K562 (cell line): ENCODE data around the gene HES5. TPM values are rescaled to one million over a fixed set of nuclear protein-coding genes. Genes with fewer than 3 reads are reported as not detected.

Experiments used
- ATAC-seq: fragments of 200-7000 bp; cut with Tn5 transposase; 3 replicates; pipeline ENCODE4 v1.9.1; 2020; ENCODE audit warnings: moderate library complexity
- BruUV-seq: library from RNA; stranded (reverse); fragments of 400-500 nt; replicated peaks from 2 replicates; lab custom pipeline; 2021; lab: Mats Ljungman, UMichigan
- CTCF ChIA-PET: fragments of 300-600 bp; formaldehyde crosslinking; extraction: SDS; loops from one replicate; lab custom pipeline; 2021; ENCODE audit warnings: low intra/inter-chr PET ratio; lab: Yijun Ruan, JAX
- POLR2A ChIA-PET: fragments of 300-600, 350-650 bp; sonication (Branson Sonifier 250); formaldehyde crosslinking; extraction: SDS; loops from one replicate; lab custom pipeline; 2021; ENCODE audit warnings: antibody characterized with exemption, inconsistent platforms; lab: Yijun Ruan, JAX
- DNase-seq, 4 experiments: peaks; one replicate each; pipeline versions ENCODE4 v3.0.0 to v3.0.0-alpha.2; 2011 to 2018; ENCODE audit warnings: low spot score in 3 of 4, mixed read lengths in 3 of 4; ENCODE audit errors: extremely low read depth in 1 of 4
- FAIRE-seq: peaks from 2 replicates; lab custom pipeline; 2011; peaks lifted over from hg19 to GRCh38; lab: Jason Lieb, UNC
- H2AFZ ChIP-seq: 2 replicates; pipeline ENCODE4 v1.6.0; 2011; ENCODE audit warnings: low read depth, low read length, control low read depth, inconsistent platforms
- H3K27ac ChIP-seq: fragments of 200-600 bp; 3 replicates; pipeline ENCODE4 v1.8.0; 2011; ENCODE audit warnings: low read depth, mild to moderate bottlenecking, control low read depth, inconsistent platforms, low read length, moderate library complexity, mixed read lengths; ENCODE audit errors: extremely low read depth
- H3K27me3 ChIP-seq, 2 experiments: fragments of 300-600 bp in 1 of 2; 2 replicates in 1 of 2; 3 replicates in 1 of 2; pipeline versions ENCODE4 v1.6.0 to v1.8.0; 2011; ENCODE audit warnings: inconsistent platforms in 2 of 2, low read length in 2 of 2, mild to moderate bottlenecking in 1 of 2, mixed read lengths in 1 of 2, moderate library complexity in 1 of 2; ENCODE audit not compliant: control insufficient read depth in 2 of 2, insufficient read depth in 2 of 2
- H3K36me3 ChIP-seq: fragments of 300-600 bp; 3 replicates; pipeline ENCODE4 v1.8.0; 2011; ENCODE audit warnings: mild to moderate bottlenecking, low read length, inconsistent platforms; ENCODE audit not compliant: control insufficient read depth, insufficient read depth
- H3K4me1 ChIP-seq, 2 experiments: fragments of 200-600 bp in 1 of 2; replicated peaks in 1 of 2; 2 replicates in 1 of 2; 3 replicates in 1 of 2; pipeline versions ENCODE4 v1.5.1 to v1.8.0; 2011; ENCODE audit warnings: inconsistent platforms in 2 of 2, low read length in 2 of 2, mild to moderate bottlenecking in 1 of 2, mixed read lengths in 1 of 2, moderate library complexity in 1 of 2; ENCODE audit not compliant: control insufficient read depth in 2 of 2, insufficient read depth in 2 of 2
- H3K4me2 ChIP-seq: 2 replicates; pipeline ENCODE4 v1.6.1; 2011; ENCODE audit warnings: low read length, control low read depth, inconsistent platforms, mixed read lengths; ENCODE audit not compliant: insufficient read depth
- H3K4me3 ChIP-seq: fragments of 200-600 bp; sonication (generic), shearing (Covaris generic); 2 replicates; pipeline ENCODE4 v1.5.1; 2016; ENCODE audit warnings: control low read depth, inconsistent platforms
- H3K79me2 ChIP-seq: fragments of 200-600 bp; 3 replicates; pipeline ENCODE4 v1.8.0; 2011; ENCODE audit warnings: low read length, inconsistent platforms; ENCODE audit not compliant: control insufficient read depth, insufficient read depth
- H3K9ac ChIP-seq, 2 experiments: 2 replicates each; pipeline versions ENCODE4 v1.6.0 to v1.6.1; 2011; ENCODE audit warnings: low read depth in 2 of 2, low read length in 2 of 2, control low read depth in 1 of 2, inconsistent platforms in 1 of 2, mild to moderate bottlenecking in 1 of 2, mixed read lengths in 1 of 2; ENCODE audit not compliant: insufficient read depth in 1 of 2
- H3K9me1 ChIP-seq: one replicate; pipeline ENCODE4 v1.6.0; 2011; ENCODE audit warnings: inconsistent platforms, mild to moderate bottlenecking, low read length, moderate library complexity; ENCODE audit not compliant: control insufficient read depth, insufficient read depth
- H3K9me3 ChIP-seq: replicated peaks from 2 replicates; pipeline ENCODE4 v1.5.1; 2011; ENCODE audit warnings: low read depth, low read length, inconsistent platforms; ENCODE audit not compliant: control insufficient read depth, insufficient read depth
- H4K20me1 ChIP-seq: replicated peaks from 2 replicates; pipeline ENCODE4 v1.6.1; 2011; ENCODE audit warnings: low read length, inconsistent platforms, mixed read lengths; ENCODE audit not compliant: control insufficient read depth, insufficient read depth
- CHD1 ChIP-seq: fragments of 200-600 bp; sonication (generic); IDR thresholded peaks from one replicate; pipeline ENCODE4 v1.6.1; 2012; ENCODE audit warnings: mild to moderate bottlenecking, moderate library complexity, low read length, inconsistent platforms
- DPF2 ChIP-seq: fragments of 450-650 bp; IDR thresholded peaks from 2 replicates; pipeline ENCODE4 v1.6.1; 2016
- HNRNPLL ChIP-seq: fragments of 200-400 bp; formaldehyde crosslinking; IDR thresholded peaks from 2 replicates; pipeline ENCODE4 v1.6.1; 2017; ENCODE audit warnings: low read length, low read depth, mild to moderate bottlenecking; ENCODE audit not compliant: poor library complexity, severe bottlenecking
- KAT7 ChIP-seq: sonication (generic); formaldehyde crosslinking; IDR thresholded peaks from 2 replicates; pipeline ENCODE4 v1.8.0; 2022; ENCODE audit warnings: missing genetic modification reagents, mild to moderate bottlenecking, borderline replicate concordance
- MTA2 ChIP-seq: fragments of 450-650 bp; IDR thresholded peaks from 2 replicates; pipeline ENCODE4 v1.6.1; 2016; ENCODE audit warnings: low read depth
- MYC ChIP-seq, 2 experiments: fragments of 250-450 bp in 1 of 2; sonication (Bioruptor Pico) in 1 of 2; IDR thresholded peaks; 2 replicates each; pipeline versions ENCODE4 v1.5.1 to v1.6.1; 2012 to 2021; ENCODE audit warnings: low read depth in 2 of 2, borderline replicate concordance in 1 of 2, improper control_type of control experiment in 1 of 2, low read length in 1 of 2, mild to moderate bottlenecking in 1 of 2, moderate library complexity in 1 of 2
- WGBS: fragments of 100-300 bp; shearing (Covaris generic); methylation state at CpG from one replicate; pipeline ENCODE4 v1.1.6; 2016; ENCODE audit warnings: low coverage, mixed read lengths; ENCODE audit not compliant: insufficient coverage; ENCODE audit errors: missing lambda C conversion rate; 5-methylcytosine and 5-hydroxymethylcytosine counted together
- in situ Hi-C: fragments of 300-500 bp; cut with MboI; formaldehyde crosslinking; loops from 4 replicates; pipeline ENCODE4 v1.15.0; 2018; ENCODE audit warnings: inconsistent platforms, mixed read lengths
- intact Hi-C: fragments of 100-400 bp; cut with micrococcal nuclease; formaldehyde crosslinking; loops from 2 replicates; pipeline ENCODE4 v1.14.2; 2022
- polyA plus RNA-seq, 8 experiments: library from polyadenylated mRNA; depleted of rRNA in 4 of 8; stranded (reverse) in 5 of 8; unstranded in 3 of 8; fragments of >200 nt; fragmentation: Nextera tagmentation in 2 of 8; fragmentation: Illumina TruSeq in 1 of 8; extraction: Ambion mirVana in 2 of 8; extraction: Trizol in 1 of 8; gene quantifications; 2 replicates each; pipeline versions ENCODE4 v1.2.1 to v1.2.3, GENCODE V29; 2011 to 2014; ENCODE audit warnings: inconsistent platforms in 1 of 8, missing spikeins in 1 of 8
- total RNA-seq, 7 experiments: library from RNA; depleted of rRNA in 6 of 7; stranded (reverse); fragments of >200 nt in 6 of 7; fragmentation: Illumina TruSeq in 2 of 7; extraction: Trizol in 2 of 7; gene quantifications; 2 replicates each; pipeline versions ENCODE4 v1.2.1 to v1.2.3, GENCODE V29; 2011 to 2021; ENCODE audit warnings: low replicate concordance in 1 of 7
- TF ChIP-seq, protein P1 (sequence below): fragments of 450-650 bp; formaldehyde crosslinking; IDR thresholded peaks from 2 replicates; pipeline ENCODE4 v1.4.0; 2020; ENCODE audit warnings: mild to moderate bottlenecking, mixed read lengths
- TF ChIP-seq, protein P2 (sequence below): fragments of 450-650 bp; conservative IDR thresholded peaks from 2 replicates; pipeline ENCODE4 v1.6.1; 2016; ENCODE audit warnings: missing genetic modification characterization, low read depth, mild to moderate bottlenecking, control low read depth, missing compliant biosample characterization
- TF ChIP-seq, protein P3 (sequence below), 3 experiments: IDR thresholded peaks in 2 of 3; conservative IDR thresholded peaks in 1 of 3; 2 replicates each; pipeline ENCODE4 v1.5.1; 2011 to 2012; ENCODE audit warnings: low read length in 3 of 3, mild to moderate bottlenecking in 3 of 3, control low read depth in 2 of 3, improper control_type of control experiment in 1 of 3, inconsistent platforms in 1 of 3, low read depth in 1 of 3, mixed read lengths in 1 of 3, moderate library complexity in 1 of 3; ENCODE audit not compliant: insufficient read depth in 2 of 3
- TF ChIP-seq, protein P4 (sequence below): fragments of 450-650 bp; IDR thresholded peaks from 2 replicates; pipeline ENCODE4 v1.6.1; 2016; ENCODE audit warnings: borderline replicate concordance

Gene HES5
- total and polyA plus RNA-seq, 9 of the 15 experiments (the other 6 are each of a cell fraction or from before 2014, with no cell fraction given): not detected

DNA sequence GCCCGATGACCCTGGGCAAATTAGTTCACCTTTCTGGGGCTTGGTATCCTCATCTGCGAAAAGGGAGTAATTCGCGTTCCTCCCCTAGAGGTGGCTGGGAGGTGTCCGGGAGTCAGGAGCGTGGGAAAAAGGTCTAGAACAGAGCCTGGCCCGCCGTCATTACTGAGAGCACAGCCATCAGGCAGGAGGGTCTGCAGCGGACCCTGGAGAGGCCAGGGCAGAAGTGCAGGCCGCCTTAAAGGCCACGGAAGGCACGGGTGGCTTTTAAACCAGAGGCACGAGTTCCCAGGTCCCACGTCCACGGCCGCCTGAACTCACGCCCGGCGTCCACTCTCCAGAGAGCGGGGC is 4.5 kb downstream of the HES5 start:
- peak overlapping the region; percentile 84 for H3K27ac ChIP-seq
- ATAC-seq (peak; percentile 18), FAIRE-seq (peak; percentile 15), DNase-seq (peak in 3 of 4 experiments; percentile 40 to 60 (median 56))
- intact Hi-C loops (no loop called here), in situ Hi-C loops (loop anchor here (25.0 kb wide), 1 partner anchor 338 kb away; the partner anchor contains the start of gene FAAP20)
- BruUV-seq: no TSS peak
- ChIA-PET POLR2A (interaction anchor here (0.7 to 2.0 kb wide), 10 partner anchors 8 to 73 kb away, joined by 3 to 11 read pairs (median 5); no protein-coding TSS in a partner anchor), CTCF (no interaction called here)
- H2AFZ ChIP-seq: peak overlapping the region; percentile 51; the same call in 1 of the 2 replicates
- peaks cover 18% of the 10 kb centered on the region for H3K9me1 ChIP-seq
- peak overlapping the region; percentile 87 for H3K4me2 ChIP-seq
- H3K4me3 ChIP-seq: peak overlapping the region; percentile 99
- peaks cover 43% of the 10 kb centered on the region for H4K20me1 ChIP-seq
- WGBS: under 1% methylated on average over 20 of the region's 20 CpGs
- H3K79me2 ChIP-seq: peaks cover 47% of the 10 kb centered on the region
- H3K4me1 ChIP-seq: peaks cover 24 to 77% of the 10 kb centered on the region in 2 experiments; a peak in 4 of 5 replicates
- H3K36me3 ChIP-seq: peaks cover 46% of the 10 kb centered on the region
- H3K9ac ChIP-seq: peak overlapping the region; percentile 92 to 97
- no peaks in the 10 kb centered on the region for H3K9me3 ChIP-seq
- peaks cover 12 to 15% of the 10 kb centered on the region in 2 experiments; a peak in 4 of 5 replicates for H3K27me3 ChIP-seq
- TF ChIP-seq MTA2 (no peak), DPF2 (no peak), KAT7 (CRISPR knock-in tag) (no peak), HNRNPLL (peak; percentile 80), MYC (IDR thresholded peaks at IDR 0.05; ENCODE audit: low read depth, low read length) (no peak), MYC (CRISPR knock-in tag; IDR thresholded peaks at IDR 0.05; ENCODE audit: borderline replicate concordance, low read depth) (0 out of 2 replicates have a peak, but pooled peaks have one; percentile 38), CHD1 (peak; percentile 55)
- TF ChIP-seq, protein P1, sequence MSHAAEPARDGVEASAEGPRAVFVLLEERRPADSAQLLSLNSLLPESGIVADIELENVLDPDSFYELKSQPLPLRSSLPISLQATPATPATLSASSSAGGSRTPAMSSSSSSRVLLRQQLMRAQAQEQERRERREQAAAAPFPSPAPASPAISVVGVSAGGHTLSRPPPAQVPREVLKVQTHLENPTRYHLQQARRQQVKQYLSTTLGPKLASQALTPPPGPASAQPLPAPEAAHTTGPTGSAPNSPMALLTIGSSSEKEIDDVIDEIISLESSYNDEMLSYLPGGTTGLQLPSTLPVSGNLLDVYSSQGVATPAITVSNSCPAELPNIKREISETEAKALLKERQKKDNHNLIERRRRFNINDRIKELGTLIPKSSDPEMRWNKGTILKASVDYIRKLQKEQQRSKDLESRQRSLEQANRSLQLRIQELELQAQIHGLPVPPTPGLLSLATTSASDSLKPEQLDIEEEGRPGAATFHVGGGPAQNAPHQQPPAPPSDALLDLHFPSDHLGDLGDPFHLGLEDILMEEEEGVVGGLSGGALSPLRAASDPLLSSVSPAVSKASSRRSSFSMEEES (CRISPR knock-in tag): no peak
- TF ChIP-seq, protein P2, sequence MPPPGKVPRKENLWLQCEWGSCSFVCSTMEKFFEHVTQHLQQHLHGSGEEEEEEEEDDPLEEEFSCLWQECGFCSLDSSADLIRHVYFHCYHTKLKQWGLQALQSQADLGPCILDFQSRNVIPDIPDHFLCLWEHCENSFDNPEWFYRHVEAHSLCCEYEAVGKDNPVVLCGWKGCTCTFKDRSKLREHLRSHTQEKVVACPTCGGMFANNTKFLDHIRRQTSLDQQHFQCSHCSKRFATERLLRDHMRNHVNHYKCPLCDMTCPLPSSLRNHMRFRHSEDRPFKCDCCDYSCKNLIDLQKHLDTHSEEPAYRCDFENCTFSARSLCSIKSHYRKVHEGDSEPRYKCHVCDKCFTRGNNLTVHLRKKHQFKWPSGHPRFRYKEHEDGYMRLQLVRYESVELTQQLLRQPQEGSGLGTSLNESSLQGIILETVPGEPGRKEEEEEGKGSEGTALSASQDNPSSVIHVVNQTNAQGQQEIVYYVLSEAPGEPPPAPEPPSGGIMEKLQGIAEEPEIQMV (tag): peak; percentile 87
- TF ChIP-seq, protein P3, sequence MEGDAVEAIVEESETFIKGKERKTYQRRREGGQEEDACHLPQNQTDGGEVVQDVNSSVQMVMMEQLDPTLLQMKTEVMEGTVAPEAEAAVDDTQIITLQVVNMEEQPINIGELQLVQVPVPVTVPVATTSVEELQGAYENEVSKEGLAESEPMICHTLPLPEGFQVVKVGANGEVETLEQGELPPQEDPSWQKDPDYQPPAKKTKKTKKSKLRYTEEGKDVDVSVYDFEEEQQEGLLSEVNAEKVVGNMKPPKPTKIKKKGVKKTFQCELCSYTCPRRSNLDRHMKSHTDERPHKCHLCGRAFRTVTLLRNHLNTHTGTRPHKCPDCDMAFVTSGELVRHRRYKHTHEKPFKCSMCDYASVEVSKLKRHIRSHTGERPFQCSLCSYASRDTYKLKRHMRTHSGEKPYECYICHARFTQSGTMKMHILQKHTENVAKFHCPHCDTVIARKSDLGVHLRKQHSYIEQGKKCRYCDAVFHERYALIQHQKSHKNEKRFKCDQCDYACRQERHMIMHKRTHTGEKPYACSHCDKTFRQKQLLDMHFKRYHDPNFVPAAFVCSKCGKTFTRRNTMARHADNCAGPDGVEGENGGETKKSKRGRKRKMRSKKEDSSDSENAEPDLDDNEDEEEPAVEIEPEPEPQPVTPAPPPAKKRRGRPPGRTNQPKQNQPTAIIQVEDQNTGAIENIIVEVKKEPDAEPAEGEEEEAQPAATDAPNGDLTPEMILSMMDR (IDR thresholded peaks at IDR 0.05 in 2 of 3, conservative IDR thresholded peaks at IDR 0.05 in 1 of 3; ENCODE audit: insufficient read depth in 2 of 3, low read depth in 1 of 3, low read length in 3 of 3): 0 out of 6 replicates have a peak, but pooled peaks of 1 of the 3 experiments have one; percentile 5
- TF ChIP-seq, protein P4, sequence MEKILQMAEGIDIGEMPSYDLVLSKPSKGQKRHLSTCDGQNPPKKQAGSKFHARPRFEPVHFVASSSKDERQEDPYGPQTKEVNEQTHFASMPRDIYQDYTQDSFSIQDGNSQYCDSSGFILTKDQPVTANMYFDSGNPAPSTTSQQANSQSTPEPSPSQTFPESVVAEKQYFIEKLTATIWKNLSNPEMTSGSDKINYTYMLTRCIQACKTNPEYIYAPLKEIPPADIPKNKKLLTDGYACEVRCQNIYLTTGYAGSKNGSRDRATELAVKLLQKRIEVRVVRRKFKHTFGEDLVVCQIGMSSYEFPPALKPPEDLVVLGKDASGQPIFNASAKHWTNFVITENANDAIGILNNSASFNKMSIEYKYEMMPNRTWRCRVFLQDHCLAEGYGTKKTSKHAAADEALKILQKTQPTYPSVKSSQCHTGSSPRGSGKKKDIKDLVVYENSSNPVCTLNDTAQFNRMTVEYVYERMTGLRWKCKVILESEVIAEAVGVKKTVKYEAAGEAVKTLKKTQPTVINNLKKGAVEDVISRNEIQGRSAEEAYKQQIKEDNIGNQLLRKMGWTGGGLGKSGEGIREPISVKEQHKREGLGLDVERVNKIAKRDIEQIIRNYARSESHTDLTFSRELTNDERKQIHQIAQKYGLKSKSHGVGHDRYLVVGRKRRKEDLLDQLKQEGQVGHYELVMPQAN: peak; percentile 63; the same call in 1 of the 2 replicates
